ENCODE data around the gene KICS2.

KICS2 gene

GRCh38 chr12:64243809-64244208, 21.7 kb upstream of the KICS2 start:
- POLR2A ChIA-PET: no interaction called here
- CTCF ChIA-PET: interaction anchor here (0.6 kb wide), 1 partner anchor 17 kb away, joined by 3 read pairs; no protein-coding TSS in a partner anchor
- no peak for TF ChIP-seq ELF4 (IDR thresholded peaks at IDR 0.05)
- TF ChIP-seq FOXK2 (IDR thresholded peaks at IDR 0.05): no peak
- TF ChIP-seq BHLHE40 (IDR thresholded peaks at IDR 0.05; ENCODE audit: borderline replicate concordance): no peak
- TF ChIP-seq NFRKB (IDR thresholded peaks at IDR 0.05): no peak
- TF ChIP-seq FOXA1 (IDR thresholded peaks at IDR 0.05): no peak
- TF ChIP-seq ZNF384 (IDR thresholded peaks at IDR 0.05): no peak
- no peak for TF ChIP-seq SUZ12 (IDR thresholded peaks at IDR 0.05)
- no peak for TF ChIP-seq CTBP1 (IDR thresholded peaks at IDR 0.05; ENCODE audit: borderline replicate concordance)
- TF ChIP-seq, protein P1, sequence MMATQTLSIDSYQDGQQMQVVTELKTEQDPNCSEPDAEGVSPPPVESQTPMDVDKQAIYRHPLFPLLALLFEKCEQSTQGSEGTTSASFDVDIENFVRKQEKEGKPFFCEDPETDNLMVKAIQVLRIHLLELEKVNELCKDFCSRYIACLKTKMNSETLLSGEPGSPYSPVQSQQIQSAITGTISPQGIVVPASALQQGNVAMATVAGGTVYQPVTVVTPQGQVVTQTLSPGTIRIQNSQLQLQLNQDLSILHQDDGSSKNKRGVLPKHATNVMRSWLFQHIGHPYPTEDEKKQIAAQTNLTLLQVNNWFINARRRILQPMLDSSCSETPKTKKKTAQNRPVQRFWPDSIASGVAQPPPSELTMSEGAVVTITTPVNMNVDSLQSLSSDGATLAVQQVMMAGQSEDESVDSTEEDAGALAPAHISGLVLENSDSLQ (IDR thresholded peaks at IDR 0.05): no peak
- TF ChIP-seq HDGF (IDR thresholded peaks at IDR 0.05; ENCODE audit: borderline replicate concordance): no peak
- no peak for TF ChIP-seq TARDBP (IDR thresholded peaks at IDR 0.05)
- no peak for TF ChIP-seq ARNT (IDR thresholded peaks at IDR 0.05)
- no peak for TF ChIP-seq SP1 (IDR thresholded peaks at IDR 0.05)
- no peak; the same call in 1 of the 2 replicates for TF ChIP-seq L3MBTL2 (conservative IDR thresholded peaks at IDR 0.05)
- DNase-seq (ENCODE audit: extremely low spot score): no peak

- ChIA-PET CTCF (no interaction called here), POLR2A (no interaction called here)
Observed at GRCh38 chr12:64240781-64241180, 18.7 kb upstream of the KICS2 start.

GRCh38 chr12:64237382-64237781, 15.3 kb upstream of the KICS2 start:
- POLR2A ChIA-PET: no interaction called here
- TF ChIP-seq CTBP1 (IDR thresholded peaks at IDR 0.05; ENCODE audit: borderline replicate concordance) (no peak), FOXM1 (IDR thresholded peaks at IDR 0.05; ENCODE audit: borderline replicate concordance) (no peak), FOXK2 (IDR thresholded peaks at IDR 0.05) (no peak), L3MBTL2 (conservative IDR thresholded peaks at IDR 0.05) (no peak), ELF4 (IDR thresholded peaks at IDR 0.05) (no peak), LEF1 (IDR thresholded peaks at IDR 0.05; ENCODE audit: borderline replicate concordance) (no peak), NFRKB (IDR thresholded peaks at IDR 0.05) (no peak), FOXA1 (IDR thresholded peaks at IDR 0.05) (no peak), TARDBP (IDR thresholded peaks at IDR 0.05) (no peak), SP1 (IDR thresholded peaks at IDR 0.05) (no peak), HDGF (IDR thresholded peaks at IDR 0.05; ENCODE audit: borderline replicate concordance) (no peak), ARNT (IDR thresholded peaks at IDR 0.05) (no peak), SUZ12 (IDR thresholded peaks at IDR 0.05) (no peak), BHLHE40 (IDR thresholded peaks at IDR 0.05; ENCODE audit: borderline replicate concordance) (no peak), ZNF384 (IDR thresholded peaks at IDR 0.05) (no peak)
- TF ChIP-seq, protein P1 (IDR thresholded peaks at IDR 0.05): no peak
- DNase-seq (ENCODE audit: extremely low spot score): no peak
- CTCF ChIA-PET: no interaction called here

More at GRCh38 chr12:64240781-64241180, 18.7 kb upstream of the KICS2 start:
- no peak for DNase-seq (ENCODE audit: extremely low spot score)
- TF ChIP-seq SUZ12 (IDR thresholded peaks at IDR 0.05): no peak
- TF ChIP-seq SP1 (IDR thresholded peaks at IDR 0.05): no peak
- TF ChIP-seq, protein P1 (IDR thresholded peaks at IDR 0.05): no peak
- TF ChIP-seq FOXK2 (IDR thresholded peaks at IDR 0.05): no peak
- TF ChIP-seq NFRKB (IDR thresholded peaks at IDR 0.05): no peak
- no peak for TF ChIP-seq ELF4 (IDR thresholded peaks at IDR 0.05)
- no peak for TF ChIP-seq CTBP1 (IDR thresholded peaks at IDR 0.05; ENCODE audit: borderline replicate concordance)
- no peak for TF ChIP-seq ARNT (IDR thresholded peaks at IDR 0.05)
- no peak for TF ChIP-seq ZNF384 (IDR thresholded peaks at IDR 0.05)
- no peak for TF ChIP-seq HDGF (IDR thresholded peaks at IDR 0.05; ENCODE audit: borderline replicate concordance)
- TF ChIP-seq L3MBTL2 (conservative IDR thresholded peaks at IDR 0.05): no peak
- TF ChIP-seq BHLHE40 (IDR thresholded peaks at IDR 0.05; ENCODE audit: borderline replicate concordance): no peak
- no peak for TF ChIP-seq TARDBP (IDR thresholded peaks at IDR 0.05)
- TF ChIP-seq FOXA1 (IDR thresholded peaks at IDR 0.05): no peak
- TF ChIP-seq LEF1 (IDR thresholded peaks at IDR 0.05; ENCODE audit: borderline replicate concordance): no peak
- no peak for TF ChIP-seq FOXM1 (IDR thresholded peaks at IDR 0.05; ENCODE audit: borderline replicate concordance)

- POLR2A ChIA-PET: no interaction called here
- CTCF ChIA-PET: no interaction called here
- TF ChIP-seq FOXA1 (IDR thresholded peaks at IDR 0.05) (no peak), ZNF384 (IDR thresholded peaks at IDR 0.05) (no peak), CTBP1 (IDR thresholded peaks at IDR 0.05; ENCODE audit: borderline replicate concordance) (no peak), ELF4 (IDR thresholded peaks at IDR 0.05) (no peak), ARNT (IDR thresholded peaks at IDR 0.05) (no peak), SP1 (IDR thresholded peaks at IDR 0.05) (no peak), BHLHE40 (IDR thresholded peaks at IDR 0.05; ENCODE audit: borderline replicate concordance) (no peak), FOXK2 (IDR thresholded peaks at IDR 0.05) (no peak), NFRKB (IDR thresholded peaks at IDR 0.05) (no peak), L3MBTL2 (conservative IDR thresholded peaks at IDR 0.05) (no peak), LEF1 (IDR thresholded peaks at IDR 0.05; ENCODE audit: borderline replicate concordance) (no peak), HDGF (IDR thresholded peaks at IDR 0.05; ENCODE audit: borderline replicate concordance) (no peak), TARDBP (IDR thresholded peaks at IDR 0.05) (no peak), SUZ12 (IDR thresholded peaks at IDR 0.05) (no peak), FOXM1 (IDR thresholded peaks at IDR 0.05; ENCODE audit: borderline replicate concordance) (no peak)
- TF ChIP-seq, protein P1 (IDR thresholded peaks at IDR 0.05): no peak
- DNase-seq (ENCODE audit: extremely low spot score): no peak
Observed at GRCh38 chr12:64236549-64236948, 14.5 kb upstream of the KICS2 start.

GRCh38 chr12:64232196-64232595, 10.1 kb upstream of the KICS2 start:
- CTCF ChIA-PET: no interaction called here
- TF ChIP-seq FOXA1 (IDR thresholded peaks at IDR 0.05) (no peak), CTBP1 (IDR thresholded peaks at IDR 0.05; ENCODE audit: borderline replicate concordance) (no peak), FOXK2 (IDR thresholded peaks at IDR 0.05) (no peak)
- DNase-seq (ENCODE audit: extremely low spot score): no peak
- POLR2A ChIA-PET: no interaction called here

Data from HEK293T (cell line).